SU-DHL-6 (cell line): Measurements from ENCODE around the gene SOX1.

Source experiments
- H2AFZ ChIP-seq: fragments of 200-600 bp; sonication (generic); 2 replicates; pipeline ENCODE4 v1.6.1; 2014; ENCODE audit warnings: low read depth, mild to moderate bottlenecking, moderate library complexity, mixed read lengths, antibody characterized with exemption, low read length; ENCODE audit not compliant: severe bottlenecking
- H3F3A ChIP-seq: fragments of 200-600 bp; shearing (Covaris generic); 2 replicates; pipeline ENCODE4 v1.6.0; 2016; ENCODE audit warnings: antibody characterized with exemption, mild to moderate bottlenecking; ENCODE audit not compliant: insufficient read depth
- H3K27ac ChIP-seq: fragments of 200-600 bp; sonication (generic); 2 replicates; pipeline ENCODE4 v1.5.1; 2016; ENCODE audit warnings: low read depth, mild to moderate bottlenecking, low read length, moderate library complexity, mixed read lengths
- H3K27me3 ChIP-seq: fragments of 200-600 bp; sonication (generic), shearing (Covaris generic); 2 replicates; pipeline ENCODE4 v1.6.0; 2014; ENCODE audit warnings: mild to moderate bottlenecking, low read length
- H3K36me3 ChIP-seq: fragments of 200-600 bp; sonication (generic); 2 replicates; pipeline ENCODE4 v1.6.1; 2014; ENCODE audit warnings: mild to moderate bottlenecking, low read length, mixed read lengths
- H3K4me2 ChIP-seq: fragments of 300-600, 200-600 bp; shearing (Covaris generic), sonication (generic); 2 replicates; pipeline ENCODE4 v1.6.0; 2014; ENCODE audit warnings: low read length, low read depth, mild to moderate bottlenecking; ENCODE audit not compliant: poor library complexity, severe bottlenecking
- H3K4me3 ChIP-seq: fragments of 200-600 bp; sonication (generic); 2 replicates; pipeline ENCODE4 v1.5.1; 2014; ENCODE audit warnings: antibody characterized with exemption, low read length, mild to moderate bottlenecking, mixed read lengths; ENCODE audit not compliant: insufficient read depth, poor library complexity, severe bottlenecking
- H3K79me2 ChIP-seq: fragments of 200-600 bp; sonication (generic); 2 replicates; pipeline ENCODE4 v1.6.1; 2014; ENCODE audit warnings: mild to moderate bottlenecking, low read length, moderate library complexity; ENCODE audit not compliant: insufficient read depth
- H3K9ac ChIP-seq: fragments of 200-600 bp; sonication (generic); 2 replicates; pipeline ENCODE4 v1.7.0; 2014; ENCODE audit warnings: mild to moderate bottlenecking, low read length
- H3K9me2 ChIP-seq: fragments of 200-600 bp; sonication (generic); replicated peaks from 2 replicates; pipeline ENCODE4 v1.6.1; 2014; ENCODE audit warnings: low read length; ENCODE audit not compliant: insufficient read depth
- H3K9me3 ChIP-seq: fragments of 200-600 bp; sonication (generic); 2 replicates; pipeline ENCODE4 v1.6.1; 2014; ENCODE audit warnings: low read length, mixed read lengths; ENCODE audit not compliant: insufficient read depth
- H4K20me1 ChIP-seq: fragments of 200-600 bp; sonication (generic); 2 replicates; pipeline ENCODE4 v1.6.1; 2014; ENCODE audit warnings: low read depth, mild to moderate bottlenecking, antibody characterized with exemption, low read length, moderate library complexity, mixed read lengths
- EZH2phosphoT487 ChIP-seq: fragments of 200-600 bp; sonication (generic), shearing (Covaris generic); conservative IDR thresholded peaks from 2 replicates; pipeline ENCODE4 v1.6.1; 2018; ENCODE audit warnings: mild to moderate bottlenecking, antibody characterized with exemption, low read length, moderate library complexity, mixed read lengths
- TF ChIP-seq, protein P1 (sequence below): fragments of 200-600 bp; sonication (generic); IDR thresholded peaks from one replicate; pipeline ENCODE4 v1.5.1; 2017; ENCODE audit warnings: antibody characterized with exemption, mild to moderate bottlenecking, low read length, moderate library complexity; ENCODE audit not compliant: insufficient read depth, poor library complexity, severe bottlenecking

The SOX1 gene

DNA sequence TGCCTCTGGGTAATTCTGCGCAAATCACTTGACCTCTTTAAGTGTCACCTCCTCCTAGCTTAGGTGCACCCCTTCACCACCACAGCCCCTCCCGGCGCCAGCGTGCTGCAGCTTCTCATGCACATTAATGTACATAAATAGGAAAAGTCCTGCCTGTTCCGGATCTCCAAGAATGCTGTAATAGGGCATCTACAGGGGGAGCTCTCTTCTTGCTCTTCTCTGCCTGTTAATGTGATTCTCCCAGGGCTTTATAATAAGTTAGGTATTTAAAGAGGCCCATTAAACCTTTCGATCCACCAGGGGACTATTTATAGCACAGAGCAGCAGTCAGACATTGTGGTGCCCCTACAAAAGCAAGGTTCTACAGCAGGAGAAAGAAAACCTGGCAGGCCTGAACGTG is 35.3 kb downstream of the SOX1 start:
- TF ChIP-seq, protein P1, sequence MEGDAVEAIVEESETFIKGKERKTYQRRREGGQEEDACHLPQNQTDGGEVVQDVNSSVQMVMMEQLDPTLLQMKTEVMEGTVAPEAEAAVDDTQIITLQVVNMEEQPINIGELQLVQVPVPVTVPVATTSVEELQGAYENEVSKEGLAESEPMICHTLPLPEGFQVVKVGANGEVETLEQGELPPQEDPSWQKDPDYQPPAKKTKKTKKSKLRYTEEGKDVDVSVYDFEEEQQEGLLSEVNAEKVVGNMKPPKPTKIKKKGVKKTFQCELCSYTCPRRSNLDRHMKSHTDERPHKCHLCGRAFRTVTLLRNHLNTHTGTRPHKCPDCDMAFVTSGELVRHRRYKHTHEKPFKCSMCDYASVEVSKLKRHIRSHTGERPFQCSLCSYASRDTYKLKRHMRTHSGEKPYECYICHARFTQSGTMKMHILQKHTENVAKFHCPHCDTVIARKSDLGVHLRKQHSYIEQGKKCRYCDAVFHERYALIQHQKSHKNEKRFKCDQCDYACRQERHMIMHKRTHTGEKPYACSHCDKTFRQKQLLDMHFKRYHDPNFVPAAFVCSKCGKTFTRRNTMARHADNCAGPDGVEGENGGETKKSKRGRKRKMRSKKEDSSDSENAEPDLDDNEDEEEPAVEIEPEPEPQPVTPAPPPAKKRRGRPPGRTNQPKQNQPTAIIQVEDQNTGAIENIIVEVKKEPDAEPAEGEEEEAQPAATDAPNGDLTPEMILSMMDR, result no peak
- TF ChIP-seq EZH2phosphoT487, result no peak
- no peak overlapping the region for H3K4me3 ChIP-seq
- no peaks in the 10 kb centered on the region for H3F3A ChIP-seq
- no peaks in the 10 kb centered on the region for H3K36me3 ChIP-seq
- no peaks in the 10 kb centered on the region for H3K27me3 ChIP-seq
- no peaks in the 10 kb centered on the region for H4K20me1 ChIP-seq
- no peak overlapping the region for H2AFZ ChIP-seq
- no peaks in the 10 kb centered on the region for H3K79me2 ChIP-seq
- no peaks in the 10 kb centered on the region for H3K9me3 ChIP-seq
- H3K27ac ChIP-seq, result no peak overlapping the region
- H3K9ac ChIP-seq, result no peak overlapping the region
- no peak overlapping the region for H3K4me2 ChIP-seq
- H3K9me2 ChIP-seq, result no peaks in the 10 kb centered on the region

DNA sequence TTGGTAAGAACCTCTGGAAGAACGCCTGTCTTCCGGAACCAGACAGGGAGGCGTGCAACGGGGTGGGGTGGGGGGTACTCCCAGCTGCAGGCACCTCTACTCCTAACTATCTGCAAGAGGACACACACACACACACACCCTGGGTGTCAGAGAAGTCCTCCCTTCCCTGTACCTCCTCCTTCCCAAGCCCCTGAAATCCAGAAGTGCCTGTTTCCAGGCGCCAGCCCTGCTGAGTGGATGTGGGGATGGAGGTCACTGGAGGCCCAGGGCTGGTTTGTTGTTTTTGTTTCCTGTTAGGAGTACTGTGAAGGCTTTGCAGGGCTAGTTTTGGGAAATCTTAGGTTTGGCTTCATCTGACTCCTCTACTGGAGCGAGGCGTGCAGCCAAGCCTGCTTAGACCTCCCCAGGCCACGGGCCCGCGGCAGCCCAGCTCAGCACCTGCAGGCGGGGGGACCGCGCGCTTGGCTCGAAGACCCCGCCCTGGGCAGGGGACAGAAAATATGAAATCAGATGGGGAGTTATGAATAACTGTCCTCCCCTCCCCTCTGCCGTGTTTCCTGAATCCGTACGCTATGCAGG is 36.4 kb downstream of the SOX1 start:
- Histone ChIP-seq H3K4me2 (no peak overlapping the region), H3K36me3 (no peaks in the 10 kb centered on the region), H2AFZ (no peak overlapping the region), H3K27me3 (no peaks in the 10 kb centered on the region), H3K79me2 (no peaks in the 10 kb centered on the region), H3K4me3 (no peak overlapping the region), H3K9ac (no peak overlapping the region), H3F3A (no peaks in the 10 kb centered on the region), H3K27ac (no peak overlapping the region), H4K20me1 (no peaks in the 10 kb centered on the region), H3K9me2 (no peaks in the 10 kb centered on the region), H3K9me3 (no peaks in the 10 kb centered on the region)
- TF ChIP-seq, protein P1, result no peak
- TF ChIP-seq EZH2phosphoT487, result no peak

DNA sequence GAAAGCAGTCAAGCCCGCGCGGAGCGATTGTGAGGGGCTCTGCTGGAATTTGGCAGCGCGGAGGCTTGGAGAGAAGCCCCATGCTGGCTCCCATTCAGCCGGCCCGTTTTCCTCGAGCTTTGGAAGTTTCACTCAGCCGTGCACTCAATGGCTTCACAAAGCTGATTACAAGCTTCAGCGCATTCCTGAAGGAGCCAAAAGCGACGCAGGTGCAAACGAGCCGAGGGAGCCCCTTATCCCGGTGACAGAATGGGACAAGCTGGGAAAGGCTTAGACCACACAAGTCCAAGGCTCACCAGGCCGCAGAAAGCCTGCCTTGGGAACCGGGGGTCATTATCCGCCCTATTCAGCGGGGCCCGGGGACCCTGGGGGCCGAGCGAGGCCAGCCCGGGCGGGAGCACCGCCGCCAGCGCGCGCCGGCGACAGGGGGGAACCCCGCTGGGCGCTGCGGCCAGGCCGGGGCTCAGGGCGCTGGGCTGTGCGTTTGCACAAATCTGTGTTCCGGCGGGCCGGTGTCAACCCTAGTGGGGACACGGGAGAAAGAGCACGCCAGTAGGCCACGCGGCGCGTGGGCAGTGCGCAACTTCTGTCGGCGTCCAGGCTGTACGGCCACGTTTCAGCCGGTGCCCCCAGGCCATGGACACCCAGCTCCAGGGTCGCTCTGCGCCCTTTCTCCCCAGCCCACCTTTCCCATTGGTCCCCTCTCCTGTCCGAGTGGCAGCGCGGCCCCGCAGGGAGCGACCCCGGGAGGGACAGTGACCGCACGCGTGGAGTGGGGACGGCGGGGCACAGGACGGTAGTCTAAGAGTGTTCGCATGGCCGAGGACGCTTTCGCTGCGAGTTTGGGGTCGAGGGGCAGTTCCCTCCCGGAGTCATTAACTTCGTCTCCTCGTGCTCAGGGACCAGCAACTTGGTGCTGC is 37.3 kb downstream of the SOX1 start:
- no peak overlapping the region for H3K4me2 ChIP-seq
- no peaks in the 10 kb centered on the region for H3K27me3 ChIP-seq
- H3K9ac ChIP-seq, result no peak overlapping the region
- H3K9me2 ChIP-seq, result no peaks in the 10 kb centered on the region
- no peak overlapping the region for H3K4me3 ChIP-seq
- TF ChIP-seq, protein P1, result no peak
- TF ChIP-seq EZH2phosphoT487, result no peak
- no peaks in the 10 kb centered on the region for H4K20me1 ChIP-seq
- no peak overlapping the region for H3K27ac ChIP-seq
- no peaks in the 10 kb centered on the region for H3K9me3 ChIP-seq
- H3K79me2 ChIP-seq, result no peaks in the 10 kb centered on the region
- no peaks in the 10 kb centered on the region for H3F3A ChIP-seq
- no peaks in the 10 kb centered on the region for H3K36me3 ChIP-seq
- H2AFZ ChIP-seq, result no peak overlapping the region
